KMS-11 (cell line): ENCODE measurements around the gene FCHSD2.

Experiments
- H2AFZ ChIP-seq: fragments of 200-600 bp; sonication (generic); 2 replicates; pipeline ENCODE4 v1.6.1; 2016; ENCODE audit warnings: antibody characterized with exemption, mixed run types, low read depth
- H3K27ac ChIP-seq: fragments of 200-600 bp; sonication (generic); 2 replicates; pipeline ENCODE4 v1.6.1; 2016; ENCODE audit warnings: mild to moderate bottlenecking, mixed run types
- H3K27me3 ChIP-seq: fragments of 200-600 bp; sonication (generic); 2 replicates; pipeline ENCODE4 v1.6.1; 2017; ENCODE audit warnings: mild to moderate bottlenecking, low read depth, mixed run types, moderate library complexity; ENCODE audit not compliant: insufficient read depth
- H3K36me3 ChIP-seq: fragments of 200-600 bp; sonication (generic); 2 replicates; pipeline ENCODE4 v1.6.1; 2017; ENCODE audit warnings: mild to moderate bottlenecking, mixed run types; ENCODE audit not compliant: insufficient read depth
- H3K4me1 ChIP-seq: fragments of 200-600 bp; sonication (generic); 2 replicates; pipeline ENCODE4 v1.6.1; 2016; ENCODE audit warnings: mild to moderate bottlenecking, low read depth, mixed run types; ENCODE audit not compliant: poor library complexity, severe bottlenecking
- H3K4me2 ChIP-seq: fragments of 200-600 bp; sonication (generic); 2 replicates; pipeline ENCODE4 v1.7.0; 2016; ENCODE audit warnings: mild to moderate bottlenecking, mixed run types
- H3K4me3 ChIP-seq: fragments of 200-600 bp; sonication (generic); IDR thresholded peaks from 2 replicates; pipeline ENCODE4 v1.6.1; 2017; ENCODE audit warnings: low read depth, low read length, mixed read lengths; ENCODE audit not compliant: insufficient read depth
- H3K79me2 ChIP-seq: fragments of 200-600 bp; sonication (generic); 2 replicates; pipeline ENCODE4 v1.6.1; 2016; ENCODE audit warnings: low read depth, mixed run types; ENCODE audit not compliant: insufficient read depth
- H3K9ac ChIP-seq: fragments of 200-600 bp; sonication (generic); 2 replicates; pipeline ENCODE4 v1.6.1; 2016; ENCODE audit warnings: mild to moderate bottlenecking, mixed run types
- H4K20me1 ChIP-seq: fragments of 200-600 bp; sonication (generic); 2 replicates; pipeline ENCODE4 v1.6.1; 2016; ENCODE audit warnings: mild to moderate bottlenecking, mixed run types; ENCODE audit not compliant: insufficient read depth
- CTCF ChIP-seq: fragments of 200-600 bp; sonication (generic); conservative IDR thresholded peaks from 2 replicates; pipeline ENCODE4 v1.6.1; 2017; ENCODE audit warnings: low read depth, mild to moderate bottlenecking, antibody characterized with exemption, low read length, moderate library complexity, mixed read lengths

Gene FCHSD2

GRCh38 chr11:72926076-72926475 is 216.0 kb downstream of the FCHSD2 start:
- Histone ChIP-seq H3K4me1 (peaks cover 20% of the 10 kb centered on the region), H3K27ac (no peak overlapping the region), H3K36me3 (no peaks in the 10 kb centered on the region), H3K4me2 (no peak overlapping the region), H3K9ac (no peak overlapping the region), H3K79me2 (no peaks in the 10 kb centered on the region), H2AFZ (no peak overlapping the region), H3K4me3 (no peak overlapping the region), H4K20me1 (no peaks in the 10 kb centered on the region), H3K27me3 (no peaks in the 10 kb centered on the region)
- TF ChIP-seq CTCF, result no peak

- Histone ChIP-seq H3K4me1 (peaks cover 15% of the 10 kb centered on the region), H3K36me3 (no peaks in the 10 kb centered on the region), H3K4me3 (no peak overlapping the region), H3K27me3 (no peaks in the 10 kb centered on the region), H2AFZ (no peak overlapping the region), H3K27ac (no peak overlapping the region), H3K4me2 (no peak overlapping the region), H4K20me1 (no peaks in the 10 kb centered on the region), H3K9ac (no peak overlapping the region), H3K79me2 (no peaks in the 10 kb centered on the region)
- no peak for TF ChIP-seq CTCF
Measured at GRCh38 chr11:72925656-72926055, 216.5 kb downstream of the FCHSD2 start.

GRCh38 chr11:72924568-72925190 is 217.4 kb downstream of the FCHSD2 start:
- Histone ChIP-seq H4K20me1 (no peaks in the 10 kb centered on the region), H3K4me3 (no peak overlapping the region), H2AFZ (no peak overlapping the region), H3K27ac (no peak overlapping the region), H3K4me2 (no peak overlapping the region), H3K4me1 (peaks cover 6% of the 10 kb centered on the region), H3K36me3 (no peaks in the 10 kb centered on the region), H3K27me3 (no peaks in the 10 kb centered on the region), H3K9ac (no peak overlapping the region), H3K79me2 (no peaks in the 10 kb centered on the region)
- TF ChIP-seq CTCF, result peak; percentile 50; the same call in 1 of the 2 replicates

GRCh38 chr11:72921028-72921716 is 220.9 kb downstream of the FCHSD2 start:
- Histone ChIP-seq H3K9ac (no peak overlapping the region), H3K4me3 (no peak overlapping the region), H3K27ac (no peak overlapping the region), H3K4me2 (no peak overlapping the region), H3K79me2 (no peaks in the 10 kb centered on the region), H2AFZ (no peak overlapping the region), H4K20me1 (no peaks in the 10 kb centered on the region), H3K27me3 (no peaks in the 10 kb centered on the region), H3K4me1 (no peaks in the 10 kb centered on the region), H3K36me3 (no peaks in the 10 kb centered on the region)
- TF ChIP-seq CTCF, result no peak
